Stomach (tissue), 4 donors: ENCODE data around the gene TCF23.
"Not testable (repeated sequence)": the region's sequence is repeated elsewhere in the genome, so short reads cannot be mapped to it uniquely, and the experiment has no call there.

Source experiments
- POLR2A ChIP-seq, 4 donors: fragments of 450-650 bp; IDR thresholded peaks; one replicate each; pipeline ENCODE4 v1.6.1; 2016; ENCODE audit warnings: antibody characterized with exemption in 4 of 4, control low read depth in 2 of 4, mild to moderate bottlenecking in 1 of 4, moderate library complexity in 1 of 4
- POLR2AphosphoS5 ChIP-seq, 3 donors: sonication (generic); formaldehyde crosslinking; IDR thresholded peaks; one replicate each; pipeline ENCODE4 v1.6.1; 2016; ENCODE audit warnings: antibody characterized with exemption in 3 of 3
- TF ChIP-seq, protein P1 (sequence below), 7 experiments: fragments of 450-650 bp in 4 of 7; fragments of 200-600 bp in 3 of 7; sonication (generic) in 3 of 7; IDR thresholded peaks; one replicate each; pipeline ENCODE4 v1.5.1; 2016 to 2019; ENCODE audit warnings: antibody characterized with exemption in 7 of 7, control low read depth in 2 of 7, mild to moderate bottlenecking in 1 of 7

DNA sequence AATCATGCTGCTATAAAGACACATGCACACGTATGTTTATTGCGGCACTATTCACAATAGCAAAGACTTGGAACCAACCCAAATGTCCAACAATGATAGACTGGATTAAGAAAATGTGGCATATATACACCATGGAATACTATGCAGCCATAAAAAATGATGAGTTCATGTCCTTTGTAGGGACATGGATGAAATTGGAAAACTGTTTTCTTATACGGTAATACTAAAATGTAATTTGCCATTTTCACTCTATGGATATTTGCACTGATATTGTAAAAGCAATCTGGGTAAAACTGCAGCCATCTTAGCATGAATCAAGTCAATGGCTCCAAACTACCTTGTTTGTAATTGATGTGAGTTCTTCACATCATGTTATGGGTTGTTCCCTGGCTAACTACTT lies 47.0 kb downstream of the TCF23 start:
- TF ChIP-seq POLR2A, POLR2AphosphoS5 (IDR thresholded peaks at IDR 0.05): not testable (repeated sequence)
- TF ChIP-seq, protein P1, sequence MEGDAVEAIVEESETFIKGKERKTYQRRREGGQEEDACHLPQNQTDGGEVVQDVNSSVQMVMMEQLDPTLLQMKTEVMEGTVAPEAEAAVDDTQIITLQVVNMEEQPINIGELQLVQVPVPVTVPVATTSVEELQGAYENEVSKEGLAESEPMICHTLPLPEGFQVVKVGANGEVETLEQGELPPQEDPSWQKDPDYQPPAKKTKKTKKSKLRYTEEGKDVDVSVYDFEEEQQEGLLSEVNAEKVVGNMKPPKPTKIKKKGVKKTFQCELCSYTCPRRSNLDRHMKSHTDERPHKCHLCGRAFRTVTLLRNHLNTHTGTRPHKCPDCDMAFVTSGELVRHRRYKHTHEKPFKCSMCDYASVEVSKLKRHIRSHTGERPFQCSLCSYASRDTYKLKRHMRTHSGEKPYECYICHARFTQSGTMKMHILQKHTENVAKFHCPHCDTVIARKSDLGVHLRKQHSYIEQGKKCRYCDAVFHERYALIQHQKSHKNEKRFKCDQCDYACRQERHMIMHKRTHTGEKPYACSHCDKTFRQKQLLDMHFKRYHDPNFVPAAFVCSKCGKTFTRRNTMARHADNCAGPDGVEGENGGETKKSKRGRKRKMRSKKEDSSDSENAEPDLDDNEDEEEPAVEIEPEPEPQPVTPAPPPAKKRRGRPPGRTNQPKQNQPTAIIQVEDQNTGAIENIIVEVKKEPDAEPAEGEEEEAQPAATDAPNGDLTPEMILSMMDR (IDR thresholded peaks at IDR 0.05), result not testable (repeated sequence)
